ENCODE measurements around the gene APEH.

DNA sequence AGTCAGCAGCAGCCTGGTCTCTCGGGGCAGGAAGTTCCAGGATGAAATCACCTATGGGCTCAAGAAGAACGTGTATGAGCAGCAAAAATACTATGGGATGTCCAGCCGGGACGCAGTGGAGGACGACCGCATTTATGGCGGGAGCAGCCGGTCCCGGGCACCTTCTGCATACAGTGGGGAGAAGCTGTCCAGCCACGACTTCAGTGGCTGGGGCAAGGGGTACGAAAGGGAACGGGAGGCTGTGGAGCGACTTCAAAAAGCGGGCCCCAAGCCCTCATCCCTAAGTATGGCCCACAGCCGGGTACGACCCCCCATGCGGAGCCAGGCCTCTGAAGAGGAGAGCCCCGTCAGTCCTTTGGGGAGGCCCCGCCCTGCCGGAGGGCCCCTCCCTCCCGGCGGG is 12.1 kb upstream of the APEH start:
- TF ChIP-seq, protein P1, sequence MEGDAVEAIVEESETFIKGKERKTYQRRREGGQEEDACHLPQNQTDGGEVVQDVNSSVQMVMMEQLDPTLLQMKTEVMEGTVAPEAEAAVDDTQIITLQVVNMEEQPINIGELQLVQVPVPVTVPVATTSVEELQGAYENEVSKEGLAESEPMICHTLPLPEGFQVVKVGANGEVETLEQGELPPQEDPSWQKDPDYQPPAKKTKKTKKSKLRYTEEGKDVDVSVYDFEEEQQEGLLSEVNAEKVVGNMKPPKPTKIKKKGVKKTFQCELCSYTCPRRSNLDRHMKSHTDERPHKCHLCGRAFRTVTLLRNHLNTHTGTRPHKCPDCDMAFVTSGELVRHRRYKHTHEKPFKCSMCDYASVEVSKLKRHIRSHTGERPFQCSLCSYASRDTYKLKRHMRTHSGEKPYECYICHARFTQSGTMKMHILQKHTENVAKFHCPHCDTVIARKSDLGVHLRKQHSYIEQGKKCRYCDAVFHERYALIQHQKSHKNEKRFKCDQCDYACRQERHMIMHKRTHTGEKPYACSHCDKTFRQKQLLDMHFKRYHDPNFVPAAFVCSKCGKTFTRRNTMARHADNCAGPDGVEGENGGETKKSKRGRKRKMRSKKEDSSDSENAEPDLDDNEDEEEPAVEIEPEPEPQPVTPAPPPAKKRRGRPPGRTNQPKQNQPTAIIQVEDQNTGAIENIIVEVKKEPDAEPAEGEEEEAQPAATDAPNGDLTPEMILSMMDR (IDR thresholded peaks at IDR 0.05; ENCODE audit: low read depth, low read length) = no peak
- no peak for TF ChIP-seq EZH2phosphoT487 (IDR thresholded peaks at IDR 0.05; ENCODE audit: low read depth)
